H1 (cell line): ENCODE measurements around the gene ADAT3. TPM values are rescaled to one million over a fixed set of nuclear protein-coding genes. Genes with fewer than 3 reads are reported as not detected.

Source experiments
- CTCF ChIA-PET: fragments of 300-600 bp; sonication (Branson Sonifier 250); formaldehyde crosslinking; loops from one replicate; lab custom pipeline; 2021; ENCODE audit not compliant: partially characterized antibody; lab: Charles Lee
- POLR2A ChIA-PET: fragments of 300-600 bp; sonication (Branson Sonifier 250); formaldehyde crosslinking; loops from one replicate; lab custom pipeline; 2021; ENCODE audit warnings: inconsistent platforms; ENCODE audit not compliant: partially characterized antibody; lab: Charles Lee
- DNase-seq, 2 experiments: peaks; one replicate each; pipeline versions ENCODE4 v3.0.0 to v3.0.0-alpha.2; 2010 to 2022; ENCODE audit warnings: low spot score in 2 of 2, low read depth in 1 of 2, mixed read lengths in 1 of 2
- FAIRE-seq: peaks from 2 replicates; lab custom pipeline; 2011; peaks lifted over from hg19 to GRCh38; lab: Jason Lieb, UNC
- H2AFZ ChIP-seq: 2 replicates; pipeline ENCODE4 v1.8.1; 2012; ENCODE audit warnings: low read length, inconsistent platforms
- H2AK5ac ChIP-seq: 2 replicates; pipeline ENCODE4 v1.6.1; 2013; ENCODE audit warnings: low read depth, low read length
- H2BK120ac ChIP-seq: replicated peaks from 2 replicates; pipeline ENCODE3; 2013; ENCODE audit warnings: low read depth, low read length, inconsistent platforms
- H2BK12ac ChIP-seq: 2 replicates; pipeline ENCODE4 v1.6.1; 2013; ENCODE audit warnings: low read depth, low read length
- H2BK15ac ChIP-seq: 2 replicates; pipeline ENCODE4 v1.6.1; 2013; ENCODE audit warnings: low read length
- H2BK20ac ChIP-seq: 2 replicates; pipeline ENCODE4 v1.6.1; 2013; ENCODE audit warnings: low read length
- H2BK5ac ChIP-seq: 2 replicates; pipeline ENCODE4 v1.6.1; 2013; ENCODE audit warnings: low read depth, low read length
- H3K14ac ChIP-seq: 2 replicates; pipeline ENCODE4 v1.6.1; 2013; ENCODE audit warnings: inconsistent platforms; ENCODE audit not compliant: insufficient read length
- H3K18ac ChIP-seq: 2 replicates; pipeline ENCODE4 v1.6.1; 2013; ENCODE audit warnings: low read length; ENCODE audit errors: extremely low read depth
- H3K23ac ChIP-seq: 2 replicates; pipeline ENCODE4 v1.6.1; 2013; ENCODE audit warnings: inconsistent platforms; ENCODE audit not compliant: insufficient read length
- H3K23me2 ChIP-seq: 2 replicates; pipeline ENCODE4 v1.6.1; 2013; ENCODE audit warnings: low read depth, low read length
- H3K27ac ChIP-seq: 2 replicates; pipeline ENCODE4 v1.6.1; 2011; ENCODE audit warnings: low read depth, low read length, inconsistent platforms
- H3K27me3 ChIP-seq, 4 experiments: replicated peaks in 1 of 4; 1 replicate in 1 of 4; 2 replicates in 3 of 4; pipeline versions ENCODE4 v1.6.1 to v1.8.1; 2011 to 2013; ENCODE audit warnings: low read length in 3 of 4, mild to moderate bottlenecking in 3 of 4, inconsistent platforms in 2 of 4, mixed read lengths in 2 of 4, moderate library complexity in 1 of 4; ENCODE audit not compliant: control insufficient read depth in 3 of 4, insufficient read depth in 3 of 4; ENCODE audit errors: extremely low read depth in 1 of 4
- H3K36me3 ChIP-seq, 4 experiments: 2 replicates each; pipeline versions ENCODE4 v1.6.1 to v1.8.1; 2011 to 2013; ENCODE audit warnings: mild to moderate bottlenecking in 4 of 4, low read length in 3 of 4, moderate library complexity in 2 of 4, control low read depth in 1 of 4, inconsistent platforms in 1 of 4; ENCODE audit not compliant: insufficient read depth in 4 of 4, control insufficient read depth in 2 of 4
- H3K4ac ChIP-seq: replicated peaks from 2 replicates; pipeline ENCODE3; 2013; ENCODE audit warnings: low read length, low read depth, mixed read lengths, inconsistent platforms; ENCODE audit not compliant: insufficient read length
- H3K4me1 ChIP-seq, 4 experiments: replicated peaks in 1 of 4; 1 replicate in 1 of 4; 2 replicates in 3 of 4; pipeline versions ENCODE4 v1.6.1 to v1.8.1; 2011 to 2013; ENCODE audit warnings: low read length in 3 of 4, inconsistent platforms in 2 of 4, mixed read lengths in 1 of 4; ENCODE audit not compliant: insufficient read depth in 4 of 4, control insufficient read depth in 3 of 4
- H3K4me2 ChIP-seq, 2 experiments: 2 replicates each; pipeline versions ENCODE4 v1.6.1 to v1.8.1; 2011 to 2013; ENCODE audit warnings: low read depth in 2 of 2, low read length in 2 of 2, control low read depth in 1 of 2, inconsistent platforms in 1 of 2, mild to moderate bottlenecking in 1 of 2; ENCODE audit not compliant: insufficient read depth in 1 of 2
- H3K4me3 ChIP-seq, 4 experiments: fragments of 200-600, 300-600 bp in 1 of 4; sonication (generic), shearing (Covaris generic), sonication (Bioruptor Twin) in 1 of 4; 2 replicates each; pipeline versions ENCODE4 v1.5.1 to v1.8.1; 2011 to 2016; ENCODE audit warnings: low read length in 4 of 4, low read depth in 3 of 4, control low read depth in 2 of 4, inconsistent platforms in 2 of 4, mild to moderate bottlenecking in 2 of 4, mixed read lengths in 1 of 4, moderate library complexity in 1 of 4; ENCODE audit not compliant: insufficient read depth in 2 of 4; ENCODE audit errors: extremely low read depth in 1 of 4
- H3K56ac ChIP-seq: replicated peaks from 2 replicates; pipeline ENCODE3; 2013; ENCODE audit warnings: low read depth, mild to moderate bottlenecking, mixed read lengths, low read length, inconsistent platforms; ENCODE audit not compliant: insufficient read length
- H3K79me1 ChIP-seq: 2 replicates; pipeline ENCODE4 v1.6.1; 2013; ENCODE audit warnings: low read depth, low read length, control low read depth
- H3K79me2 ChIP-seq, 2 experiments: 2 replicates each; pipeline versions ENCODE4 v1.6.1 to v1.8.1; 2012 to 2013; ENCODE audit warnings: low read length in 2 of 2, mild to moderate bottlenecking in 2 of 2, inconsistent platforms in 1 of 2; ENCODE audit not compliant: insufficient read depth in 2 of 2, control insufficient read depth in 1 of 2
- H3K9ac ChIP-seq, 4 experiments: replicated peaks in 1 of 4; 1 replicate in 1 of 4; 2 replicates in 3 of 4; pipeline versions ENCODE4 v1.6.1 to v1.8.1; 2011 to 2013; ENCODE audit warnings: low read depth in 3 of 4, low read length in 3 of 4, control low read depth in 2 of 4, mild to moderate bottlenecking in 2 of 4, moderate library complexity in 2 of 4, inconsistent platforms in 1 of 4; ENCODE audit errors: extremely low read depth in 1 of 4
- H3K9me3 ChIP-seq, 2 experiments: 2 replicates each; pipeline versions ENCODE4 v1.6.1 to v1.8.1; 2012 to 2013; ENCODE audit warnings: mild to moderate bottlenecking in 2 of 2, moderate library complexity in 2 of 2, control low read depth in 1 of 2, inconsistent platforms in 1 of 2, low read depth in 1 of 2, low read length in 1 of 2, mixed read lengths in 1 of 2; ENCODE audit not compliant: insufficient read depth in 2 of 2
- H4K20me1 ChIP-seq, 2 experiments: replicated peaks in 1 of 2; 2 replicates each; pipeline versions ENCODE3 to v1.8.1; 2011 to 2013; ENCODE audit warnings: inconsistent platforms in 2 of 2, low read length in 2 of 2, mild to moderate bottlenecking in 1 of 2; ENCODE audit not compliant: insufficient read depth in 2 of 2, control insufficient read depth in 1 of 2
- H4K5ac ChIP-seq: 2 replicates; pipeline ENCODE4 v1.6.1; 2013; ENCODE audit warnings: low read length, low read depth, mixed read lengths, inconsistent platforms; ENCODE audit not compliant: insufficient read length
- H4K8ac ChIP-seq: 2 replicates; pipeline ENCODE4 v1.8.0; 2013; ENCODE audit warnings: mild to moderate bottlenecking, moderate library complexity, low read length, inconsistent platforms; ENCODE audit not compliant: insufficient read depth; ENCODE audit errors: extremely low read depth
- H4K91ac ChIP-seq: replicated peaks from 2 replicates; pipeline ENCODE3; 2013; ENCODE audit warnings: low read length, mixed read lengths, inconsistent platforms; ENCODE audit not compliant: insufficient read length
- HDAC6 ChIP-seq: IDR thresholded peaks from one replicate; pipeline ENCODE4 v1.7.1; 2012; ENCODE audit warnings: low read depth, mild to moderate bottlenecking, inconsistent platforms, low read length, moderate library complexity
- SIN3A ChIP-seq, 2 experiments: IDR thresholded peaks in 1 of 2; conservative IDR thresholded peaks in 1 of 2; 2 replicates each; pipeline ENCODE4 v1.6.1; 2011 to 2012; ENCODE audit warnings: low read length in 2 of 2, improper control_type of control experiment in 1 of 2, low read depth in 1 of 2, mild to moderate bottlenecking in 1 of 2
- WGBS, 2 experiments: shearing (Covaris generic) in 1 of 2; methylation state at CpG; one replicate each; pipeline versions ENCODE4 v1.1.6 to v1.1.7; 2013 to 2015; ENCODE audit warnings: low lambda C conversion rate in 2 of 2, mixed read lengths in 2 of 2, inconsistent platforms in 1 of 2, low coverage in 1 of 2, missing lambda C conversion rate in 1 of 2; ENCODE audit not compliant: insufficient replicate concordance in 2 of 2, insufficient coverage in 1 of 2, insufficient read length in 1 of 2; ENCODE audit errors: extremely low coverage in 1 of 2, missing lambda C conversion rate in 1 of 2; 5-methylcytosine and 5-hydroxymethylcytosine counted together
- polyA plus RNA-seq, 7 experiments: library from polyadenylated mRNA; depleted of rRNA in 3 of 7; stranded (reverse) in 5 of 7; unstranded in 2 of 7; fragments of >200 nt in 5 of 7; fragments of 200-250 nt in 2 of 7; gene quantifications; 1 replicate in 5 of 7; 2 replicates in 1 of 7; 4 replicates in 1 of 7; pipeline versions ENCODE4 v1.2.1 to v1.2.3, GENCODE V29; 2011 to 2013; ENCODE audit warnings: missing spikeins in 2 of 7, mixed read lengths in 2 of 7
- total RNA-seq: library from RNA; stranded (reverse); fragmentation: NEBNext Ultra II Directional; extraction: Animal tissue kit (Norgen Biotek cat#: 25700); gene quantifications from 2 replicates; pipeline ENCODE4 v1.2.1, GENCODE V29; 2021

ADAT3 gene
- total and polyA plus RNA-seq, 2 of the 8 experiments (the other 6 are each of a cell fraction or from before 2014, with no cell fraction given) = 5.4 to 10.8 TPM

DNA sequence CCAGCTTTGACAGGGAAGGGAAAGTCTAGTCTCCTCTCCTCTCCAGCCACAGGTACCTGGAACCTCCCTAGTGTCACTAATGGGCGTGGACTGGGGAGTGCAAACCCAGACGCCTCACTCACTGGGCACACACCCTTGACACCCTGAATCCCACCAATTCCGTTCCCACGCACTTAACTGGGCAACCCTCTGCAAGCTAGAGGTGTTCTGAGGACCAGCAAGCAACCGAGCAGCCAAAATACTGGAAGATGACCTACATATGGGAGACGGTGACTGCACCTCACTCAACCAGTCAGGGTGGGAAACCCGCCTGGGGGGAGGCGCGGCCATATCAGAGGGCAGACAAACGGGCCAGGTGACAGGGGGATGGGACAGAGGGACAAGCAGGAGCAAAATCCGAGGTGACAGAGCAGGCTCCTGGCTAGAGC lies 20.9 kb upstream of the ADAT3 start:
- no peak overlapping the region for H3K14ac ChIP-seq
- ChIA-PET POLR2A (interaction anchor here (1.1 to 2.1 kb wide), 6 partner anchors 9 to 165 kb away, joined by 3 to 9 read pairs (median 4); partner anchors contain the start of genes ADAT3 and SCAMP4), CTCF (interaction anchor here (1.3 kb wide), 1 partner anchor 61 kb away, joined by 3 read pairs; no protein-coding TSS in a partner anchor)
- H4K5ac ChIP-seq = no peak overlapping the region
- H3K9ac ChIP-seq = peak overlapping the region in 3 of 4 experiments; percentile 8 to 15 (median 15); a peak in 6 of 7 replicates
- TF ChIP-seq HDAC6 (no peak), SIN3A (conservative IDR thresholded peaks at IDR 0.05 in 1 of 2, IDR thresholded peaks at IDR 0.05 in 1 of 2; ENCODE audit: low read depth in 1 of 2, low read length in 2 of 2) (0 out of 4 replicates have a peak, but pooled peaks of 1 of the 2 experiments have one; percentile 37)
- no peak overlapping the region for H2BK15ac ChIP-seq
- H4K20me1 ChIP-seq = peaks cover 13 to 23% of the 10 kb centered on the region in 2 experiments
- H4K8ac ChIP-seq = no peak overlapping the region
- H3K18ac ChIP-seq = no peak overlapping the region
- DNase-seq (no peak), FAIRE-seq (no peak)
- H2BK12ac ChIP-seq = no peak overlapping the region
- H3K56ac ChIP-seq = no peak overlapping the region
- peak overlapping the region; percentile 81 to 85 for H3K4me2 ChIP-seq
- H2BK20ac ChIP-seq = no peak overlapping the region
- no peaks in the 10 kb centered on the region; a peak in 2 of 7 replicates for H3K27me3 ChIP-seq
- H2AK5ac ChIP-seq = 0 out of 2 replicates have a peak overlapping the region, but pooled peaks have one; percentile 82
- no peak overlapping the region for H2BK120ac ChIP-seq
- no peak overlapping the region for H3K23ac ChIP-seq
- H3K23me2 ChIP-seq = peaks cover 6% of the 10 kb centered on the region; the same call in 1 of the 2 replicates
- no peak overlapping the region for H2BK5ac ChIP-seq
- H2AFZ ChIP-seq = no peak overlapping the region
- 38% methylated on average over 11 of the region's 11 CpGs; no CpG with 5 or more reads in 1 of the 2 experiments for WGBS, 2 experiments
- no peak overlapping the region for H4K91ac ChIP-seq
- H3K9me3 ChIP-seq = no peaks in the 10 kb centered on the region
- H3K4me1 ChIP-seq = peaks cover 3 to 14% (median 9%) of the 10 kb centered on the region in 4 experiments; a peak in 6 of 7 replicates
- H3K27ac ChIP-seq = no peak overlapping the region
- no peaks in the 10 kb centered on the region for H3K36me3 ChIP-seq
- no peak overlapping the region for H3K4ac ChIP-seq
- peaks cover 7 to 29% of the 10 kb centered on the region in 2 experiments; a peak in 3 of 4 replicates for H3K79me2 ChIP-seq
- H3K4me3 ChIP-seq = peak overlapping the region; percentile 69 to 81 (median 76)
- peaks cover 23% of the 10 kb centered on the region for H3K79me1 ChIP-seq
